ENCODE measurements around the gene CILP2.

The CILP2 gene, protein sequence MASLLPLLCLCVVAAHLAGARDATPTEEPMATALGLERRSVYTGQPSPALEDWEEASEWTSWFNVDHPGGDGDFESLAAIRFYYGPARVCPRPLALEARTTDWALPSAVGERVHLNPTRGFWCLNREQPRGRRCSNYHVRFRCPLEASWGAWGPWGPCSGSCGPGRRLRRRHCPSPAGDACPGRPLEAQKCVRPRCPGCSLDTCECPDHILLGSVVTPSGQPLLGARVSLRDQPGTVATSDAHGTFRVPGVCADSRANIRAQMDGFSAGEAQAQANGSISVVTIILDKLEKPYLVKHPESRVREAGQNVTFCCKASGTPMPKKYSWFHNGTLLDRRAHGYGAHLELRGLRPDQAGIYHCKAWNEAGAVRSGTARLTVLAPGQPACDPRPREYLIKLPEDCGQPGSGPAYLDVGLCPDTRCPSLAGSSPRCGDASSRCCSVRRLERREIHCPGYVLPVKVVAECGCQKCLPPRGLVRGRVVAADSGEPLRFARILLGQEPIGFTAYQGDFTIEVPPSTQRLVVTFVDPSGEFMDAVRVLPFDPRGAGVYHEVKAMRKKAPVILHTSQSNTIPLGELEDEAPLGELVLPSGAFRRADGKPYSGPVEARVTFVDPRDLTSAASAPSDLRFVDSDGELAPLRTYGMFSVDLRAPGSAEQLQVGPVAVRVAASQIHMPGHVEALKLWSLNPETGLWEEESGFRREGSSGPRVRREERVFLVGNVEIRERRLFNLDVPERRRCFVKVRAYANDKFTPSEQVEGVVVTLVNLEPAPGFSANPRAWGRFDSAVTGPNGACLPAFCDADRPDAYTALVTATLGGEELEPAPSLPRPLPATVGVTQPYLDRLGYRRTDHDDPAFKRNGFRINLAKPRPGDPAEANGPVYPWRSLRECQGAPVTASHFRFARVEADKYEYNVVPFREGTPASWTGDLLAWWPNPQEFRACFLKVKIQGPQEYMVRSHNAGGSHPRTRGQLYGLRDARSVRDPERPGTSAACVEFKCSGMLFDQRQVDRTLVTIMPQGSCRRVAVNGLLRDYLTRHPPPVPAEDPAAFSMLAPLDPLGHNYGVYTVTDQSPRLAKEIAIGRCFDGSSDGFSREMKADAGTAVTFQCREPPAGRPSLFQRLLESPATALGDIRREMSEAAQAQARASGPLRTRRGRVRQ

DNA sequence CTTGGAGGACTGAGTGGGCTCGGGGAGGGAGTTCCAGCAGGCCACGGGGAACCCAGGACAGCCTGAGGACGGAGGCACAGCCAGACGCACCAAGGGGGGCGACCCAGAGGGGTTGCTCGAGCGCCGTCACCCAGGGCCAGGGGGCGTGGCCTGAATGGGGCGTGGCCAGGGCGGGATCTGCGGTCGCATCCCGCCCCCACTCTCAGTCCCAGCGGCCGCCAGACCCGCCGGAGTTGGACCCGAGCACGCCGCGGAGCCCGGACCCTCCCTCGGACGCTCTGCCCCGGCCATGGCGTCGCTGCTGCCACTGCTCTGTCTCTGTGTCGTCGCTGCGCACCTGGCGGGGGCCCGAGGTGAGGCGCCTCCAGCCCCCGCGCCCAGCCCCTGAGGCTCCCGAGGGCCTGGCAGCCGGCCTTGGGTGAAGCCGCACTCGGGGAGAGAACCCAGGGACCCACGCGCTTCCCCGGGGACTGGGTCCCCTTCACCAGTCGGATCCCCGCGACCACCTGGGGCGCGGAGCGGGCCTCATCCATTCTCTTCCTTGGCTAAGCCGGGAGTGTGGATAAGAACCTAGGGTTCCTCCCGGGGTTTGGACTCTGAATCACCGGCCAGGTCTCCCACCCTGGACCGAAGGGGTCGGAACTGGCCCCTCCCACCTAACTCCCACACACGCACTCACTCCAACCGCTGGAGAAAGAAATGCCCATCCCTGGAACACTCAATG is at the start of gene CILP2:
CILP2 (plus strand) TSS at position 205 of the 724 bp plus-strand sequence; CDS start at position 290, 85 bp downstream.
- no peak for ATAC-seq
- DNase-seq, result peak; percentile 65

DNA sequence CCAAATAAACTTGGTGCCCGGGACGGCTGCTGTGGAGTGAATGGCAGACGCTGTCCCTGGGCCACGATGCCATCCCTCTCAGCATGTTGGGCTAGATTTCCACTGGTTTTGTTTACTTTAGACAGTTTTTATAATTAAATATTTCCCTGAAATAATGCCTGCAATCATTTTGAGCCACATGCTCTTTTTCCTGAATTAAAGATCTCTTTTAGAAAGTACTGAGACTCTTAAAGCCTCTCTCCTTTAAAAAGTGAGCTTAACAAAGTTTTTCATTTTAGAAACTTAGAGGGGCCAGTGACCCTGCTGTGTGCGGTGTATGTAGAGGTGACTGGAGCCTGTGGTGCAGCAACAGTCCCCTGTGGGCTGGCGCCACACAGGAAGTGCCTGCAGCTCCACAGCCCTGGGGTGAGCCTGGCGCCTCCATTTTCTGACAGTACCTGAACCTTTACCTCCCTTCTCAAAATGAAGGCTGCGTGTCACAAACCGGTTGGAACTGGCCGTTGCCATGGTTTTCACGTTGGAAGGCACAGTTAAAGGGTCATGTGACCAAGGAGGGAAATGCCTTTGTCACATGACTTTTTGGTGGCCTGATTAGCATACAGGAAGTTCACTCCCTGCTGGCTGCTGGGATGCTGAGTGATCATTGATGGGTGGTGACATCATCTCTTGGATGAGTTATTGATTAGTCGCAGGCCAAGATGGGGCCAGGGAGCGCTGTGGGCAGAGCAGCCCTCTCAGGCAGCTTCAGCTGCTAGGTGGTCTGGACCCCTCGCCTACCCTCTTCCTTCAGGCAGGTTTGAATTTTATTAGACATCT is 49.0 kb upstream of the CILP2 start:
- DNase-seq, result peak; percentile 74
- ATAC-seq, result peak; percentile 84

DNA sequence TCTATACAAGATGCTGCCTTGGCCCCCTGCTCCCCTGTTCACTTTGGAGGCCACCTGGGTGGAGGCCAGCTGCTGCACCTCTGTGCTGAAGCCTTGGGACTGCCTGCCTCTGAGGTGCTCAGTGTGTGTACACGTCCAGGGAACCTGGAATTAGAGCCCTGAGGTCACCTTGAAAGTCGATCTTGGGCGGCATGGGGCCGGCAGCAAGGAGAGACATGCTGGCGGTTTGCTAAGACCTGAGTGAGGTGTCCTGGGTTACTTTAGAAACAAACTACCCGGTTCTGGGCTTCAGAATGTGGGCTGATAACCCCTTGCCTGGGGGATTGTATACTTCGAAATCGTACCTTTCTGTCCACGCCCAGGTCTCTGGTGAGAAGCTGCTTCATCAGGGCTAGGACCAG is 48.3 kb upstream of the CILP2 start:
- ATAC-seq (no peak), DNase-seq (no peak)

DNA sequence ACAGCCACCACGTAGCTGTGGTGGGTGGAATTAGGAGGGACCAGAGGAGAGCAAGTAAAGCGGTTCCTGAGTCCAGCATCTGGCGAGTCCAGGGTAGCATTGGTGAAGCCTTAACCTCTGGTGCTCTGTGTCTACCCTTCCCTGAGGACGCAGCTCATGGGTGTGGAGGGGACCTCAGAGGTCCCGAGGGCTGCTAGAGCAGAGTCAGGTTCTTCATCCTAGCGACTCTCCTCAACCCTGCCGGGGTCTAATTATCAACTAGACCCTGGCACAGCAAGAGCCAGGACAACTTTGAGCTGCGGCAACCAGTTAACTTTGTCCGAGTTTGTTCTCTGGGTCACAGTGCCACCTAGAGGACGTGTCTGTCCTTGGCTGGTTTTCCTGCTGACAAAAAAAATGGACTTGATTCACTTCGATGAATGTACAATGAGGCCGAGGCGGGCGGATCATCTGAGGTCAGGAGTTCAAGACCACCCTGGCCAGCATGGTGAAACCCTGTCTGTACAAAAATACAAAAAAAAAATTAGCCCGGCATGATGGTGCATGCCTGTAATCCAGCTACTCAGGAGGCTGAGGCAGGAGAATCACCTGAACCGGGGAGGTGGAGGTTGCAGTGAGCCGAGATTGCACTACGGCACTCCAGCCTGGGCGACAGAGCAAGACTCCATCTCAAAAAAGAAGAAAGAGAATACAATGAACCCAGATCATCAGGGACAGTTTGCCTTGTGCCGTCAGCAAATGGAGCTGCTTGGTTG is 47.7 kb upstream of the CILP2 start:
- peak; percentile 81 for DNase-seq
- peak; percentile 11 for ATAC-seq

DNA sequence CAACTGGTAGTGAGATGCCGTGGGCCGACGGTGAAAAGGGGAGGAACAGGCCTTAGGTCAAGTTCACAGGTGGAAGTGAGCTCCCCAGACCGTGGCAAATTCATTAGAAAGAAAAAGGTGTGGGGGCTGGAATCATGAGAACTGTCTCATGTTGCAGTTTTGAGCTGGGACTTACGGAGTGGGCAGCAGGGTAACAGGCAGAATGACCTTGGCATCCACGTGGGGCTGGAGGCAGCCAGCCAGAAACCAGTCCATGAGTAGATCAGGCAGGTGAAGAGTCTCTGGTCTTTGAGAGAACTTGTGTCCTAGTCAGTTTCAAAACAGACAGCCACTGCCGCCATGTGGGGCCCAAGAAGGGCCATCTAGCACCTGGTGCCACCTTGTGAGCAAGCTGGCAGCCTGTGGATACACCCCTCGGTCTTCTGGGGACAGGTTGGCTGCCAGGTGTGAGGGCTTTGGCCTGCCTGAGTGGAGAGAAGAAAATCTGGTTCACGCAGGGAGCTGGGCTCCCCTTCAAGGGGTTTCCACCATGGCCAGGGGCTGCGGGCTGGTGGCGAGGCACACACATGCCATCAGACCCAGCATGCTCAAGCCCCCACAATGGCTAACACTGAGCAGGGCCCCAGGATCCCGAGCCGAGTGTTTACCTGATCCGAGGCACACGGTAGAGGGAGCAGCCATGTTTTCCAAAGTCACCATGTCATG is 46.6 kb upstream of the CILP2 start:
- DNase-seq, result no peak

DNA sequence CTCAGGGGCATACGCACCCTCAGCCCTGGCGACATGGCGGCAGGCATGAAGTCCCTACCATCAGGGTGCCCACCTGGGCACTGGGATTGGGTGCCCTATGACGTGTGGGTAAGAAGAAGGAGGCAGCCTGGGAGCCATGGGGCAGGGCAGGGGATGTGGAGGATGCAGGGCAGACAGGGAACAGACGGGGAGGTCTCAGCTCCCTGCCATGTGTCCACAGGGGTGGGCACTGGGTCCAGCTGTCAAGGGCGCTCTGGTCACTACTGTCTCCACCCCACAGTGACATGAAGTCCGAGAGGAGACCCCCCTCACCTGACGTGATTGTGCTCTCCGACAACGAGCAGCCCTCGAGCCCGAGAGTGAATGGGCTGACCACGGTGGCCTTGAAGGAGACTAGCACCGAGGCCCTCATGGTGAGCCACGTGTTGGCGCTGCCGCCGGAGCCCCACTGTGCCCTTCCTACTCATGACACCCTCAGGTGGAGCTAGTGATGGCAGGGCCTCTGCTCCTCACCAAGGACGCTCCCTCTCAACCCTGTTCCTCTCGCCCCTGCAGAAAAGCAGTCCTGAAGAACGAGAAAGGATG is 45.9 kb upstream of the CILP2 start:
- ATAC-seq (no peak), DNase-seq (no peak)

More for the DNA sequence above, 46.6 kb upstream of the CILP2 start:
- ATAC-seq, result no peak

DNA sequence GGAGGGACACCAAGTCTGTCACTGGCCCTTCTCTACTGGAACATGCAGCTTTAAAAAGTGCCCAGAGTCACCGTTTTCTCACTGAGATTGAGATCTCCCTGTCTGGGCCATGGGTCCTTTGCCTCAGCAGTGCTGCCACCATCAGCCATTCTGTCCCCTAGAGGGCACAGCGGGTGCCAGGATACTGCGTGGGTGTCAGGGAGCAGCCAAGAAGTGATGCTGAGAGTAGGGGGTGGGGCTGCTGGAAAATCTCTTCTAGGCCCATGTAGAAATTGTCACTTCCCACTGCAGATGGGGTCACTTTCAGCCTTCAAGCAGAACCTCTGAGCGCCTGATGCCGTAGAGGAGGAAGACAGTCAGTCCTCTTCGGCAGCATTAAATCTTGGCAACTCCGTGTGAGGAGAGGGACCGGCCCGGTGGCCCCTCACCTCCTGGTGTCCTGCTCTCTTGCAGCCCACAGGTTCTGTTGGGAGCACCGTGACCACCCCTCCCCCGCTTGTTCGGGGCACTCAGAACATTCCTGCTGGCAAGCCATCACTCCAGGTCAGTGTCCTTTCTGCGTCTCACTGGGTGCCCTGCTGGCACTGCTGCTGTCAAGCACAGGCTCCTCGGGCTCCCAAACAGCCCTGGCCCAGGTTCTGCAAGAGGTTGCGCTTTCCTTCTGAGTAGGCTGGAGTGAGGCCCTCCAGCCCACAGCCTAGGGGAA is 44.1 kb upstream of the CILP2 start:
- DNase-seq (no peak), ATAC-seq (no peak)

DNA sequence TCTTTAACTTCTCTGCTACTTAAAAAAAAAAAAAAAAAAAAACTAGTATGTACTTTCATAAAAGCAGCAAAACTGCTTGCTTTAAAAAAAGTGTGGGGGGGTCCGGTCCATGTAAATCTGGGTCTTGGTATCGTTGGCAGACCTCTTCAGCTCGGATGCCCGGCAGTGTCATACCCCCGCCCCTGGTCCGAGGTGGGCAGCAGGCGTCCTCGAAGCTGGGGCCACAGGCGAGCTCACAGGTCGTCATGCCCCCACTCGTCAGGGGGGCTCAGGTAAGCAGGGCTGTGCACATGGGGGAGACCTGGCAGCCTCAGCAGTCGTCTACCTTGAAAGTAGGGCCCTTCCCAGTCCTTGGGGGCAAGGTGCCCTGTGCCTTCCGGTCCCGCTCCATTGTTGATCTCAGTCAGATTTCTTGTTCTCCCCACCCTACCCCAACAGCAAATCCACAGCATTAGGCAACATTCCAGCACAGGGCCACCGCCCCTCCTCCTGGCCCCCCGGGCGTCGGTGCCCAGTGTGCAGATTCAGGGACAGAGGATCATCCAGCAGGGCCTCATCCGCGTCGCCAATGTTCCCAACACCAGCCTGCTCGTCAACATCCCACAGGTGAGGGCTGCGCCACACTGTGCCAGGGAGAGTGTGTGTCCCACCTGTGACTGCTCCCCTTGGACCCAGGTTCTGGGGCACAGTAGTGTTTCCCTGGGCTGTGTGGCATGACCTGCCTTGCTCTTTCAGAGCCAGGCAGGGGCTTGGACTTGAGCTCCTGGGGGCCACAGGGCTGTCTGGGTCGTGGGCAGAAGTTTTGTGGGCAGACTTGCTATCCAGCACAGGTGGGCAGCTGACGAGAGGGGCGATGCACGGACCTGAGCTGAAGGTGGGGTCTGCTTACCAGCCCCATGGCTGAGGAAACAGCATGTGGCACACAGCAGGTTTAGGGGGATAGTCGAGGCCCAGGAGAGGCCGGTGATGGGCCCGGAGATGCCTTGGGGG is 42.2 kb upstream of the CILP2 start:
- ATAC-seq, result no peak

DNA sequence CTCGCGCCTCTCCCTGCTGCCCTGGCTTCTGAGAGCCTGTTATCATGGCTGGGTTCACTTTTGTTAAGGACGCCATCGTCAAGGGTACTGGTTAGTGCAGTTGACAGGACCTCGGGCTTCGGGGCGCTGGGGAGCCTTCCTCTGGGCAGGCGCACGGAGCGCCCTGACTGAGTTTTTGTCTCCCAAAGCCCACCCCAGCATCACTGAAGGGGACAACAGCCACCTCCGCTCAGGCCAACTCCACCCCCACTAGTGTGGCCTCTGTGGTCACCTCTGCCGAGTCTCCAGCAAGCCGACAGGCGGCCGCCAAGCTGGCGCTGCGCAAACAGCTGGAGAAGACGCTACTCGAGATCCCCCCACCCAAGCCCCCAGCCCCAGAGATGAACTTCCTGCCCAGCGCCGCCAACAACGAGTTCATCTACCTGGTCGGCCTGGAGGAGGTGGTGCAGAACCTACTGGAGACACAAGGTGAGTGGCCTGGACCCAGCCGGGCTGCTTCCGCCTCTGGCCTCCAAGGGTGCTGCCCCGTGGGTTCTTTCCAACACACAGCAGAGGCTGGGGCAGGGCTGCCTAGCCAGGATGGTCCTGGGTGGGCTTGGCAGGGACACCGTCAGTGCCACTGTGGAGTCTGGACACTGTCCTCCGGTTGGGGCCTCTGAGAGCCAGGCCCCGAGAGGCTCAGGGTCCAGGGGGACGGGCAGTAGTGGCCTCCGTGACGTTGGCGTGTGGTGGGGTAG is 39.6 kb upstream of the CILP2 start:
- DNase-seq, result no peak

More for the DNA sequence above, 42.2 kb upstream of the CILP2 start:
- no peak for DNase-seq

DNA sequence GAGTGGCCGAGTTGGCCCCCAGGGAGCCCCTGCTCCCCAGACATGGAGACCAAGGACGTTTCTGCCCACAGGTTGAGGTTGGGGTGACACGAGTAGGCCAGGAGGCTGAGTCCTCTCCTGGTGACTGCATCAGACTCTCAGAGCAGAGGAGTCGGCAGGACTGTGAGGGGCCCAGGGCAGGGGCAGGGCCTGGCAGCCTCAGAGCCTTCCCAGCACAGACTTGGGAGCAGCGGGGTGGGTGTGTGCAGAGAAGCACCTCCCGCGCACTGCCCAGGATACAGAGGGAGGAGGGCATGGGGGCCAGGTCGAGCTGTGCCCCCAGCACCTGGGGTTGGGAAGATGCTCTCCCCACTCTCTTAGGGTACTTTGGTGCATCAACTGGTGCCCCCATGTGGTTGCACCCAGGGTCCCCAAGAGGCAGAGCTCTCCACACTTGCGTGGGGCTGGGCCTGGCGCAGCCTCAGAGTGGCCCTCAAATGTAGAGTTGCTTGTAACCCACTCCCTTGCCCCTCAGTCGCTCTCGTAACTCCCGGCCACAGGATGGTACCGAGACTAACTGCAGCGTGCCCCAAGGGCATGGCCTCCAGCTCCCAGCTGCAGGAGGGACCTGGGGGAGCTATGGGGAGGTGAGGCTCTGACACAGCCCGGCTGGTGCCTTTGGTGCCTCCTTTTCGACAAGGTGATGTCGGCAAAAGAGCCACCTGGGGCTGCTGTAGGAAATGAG is 38.6 kb upstream of the CILP2 start:
- DNase-seq (no peak), ATAC-seq (no peak)

More for the DNA sequence above, 39.6 kb upstream of the CILP2 start:
- no peak for ATAC-seq

DNA sequence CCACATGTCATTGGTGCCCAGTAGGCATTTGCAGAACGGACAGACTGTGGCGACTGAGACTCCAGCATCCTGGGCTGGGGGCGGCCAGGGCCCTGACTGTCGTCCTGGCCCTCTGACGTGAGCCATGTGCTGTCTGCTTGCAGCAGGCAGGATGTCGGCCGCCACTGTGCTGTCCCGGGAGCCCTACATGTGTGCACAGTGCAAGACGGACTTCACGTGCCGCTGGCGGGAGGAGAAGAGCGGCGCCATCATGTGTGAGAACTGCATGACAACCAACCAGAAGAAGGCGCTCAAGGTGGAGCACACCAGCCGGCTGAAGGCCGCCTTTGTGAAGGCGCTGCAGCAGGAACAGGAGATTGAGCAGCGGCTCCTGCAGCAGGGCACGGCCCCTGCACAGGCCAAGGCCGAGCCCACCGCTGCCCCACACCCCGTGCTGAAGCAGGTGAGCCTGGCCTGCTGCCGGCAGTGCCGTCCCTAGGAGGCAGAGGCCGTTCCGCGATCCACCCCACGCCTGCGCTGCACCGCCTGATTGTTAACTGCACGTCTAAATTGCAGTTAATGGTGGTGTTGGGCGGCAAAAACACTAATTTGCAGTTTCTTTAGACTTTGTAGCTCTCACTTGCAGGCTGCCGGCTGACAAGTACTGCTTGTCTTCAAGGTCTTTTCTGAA is 37.0 kb upstream of the CILP2 start:
- DNase-seq, result no peak
- no peak for ATAC-seq

DNA sequence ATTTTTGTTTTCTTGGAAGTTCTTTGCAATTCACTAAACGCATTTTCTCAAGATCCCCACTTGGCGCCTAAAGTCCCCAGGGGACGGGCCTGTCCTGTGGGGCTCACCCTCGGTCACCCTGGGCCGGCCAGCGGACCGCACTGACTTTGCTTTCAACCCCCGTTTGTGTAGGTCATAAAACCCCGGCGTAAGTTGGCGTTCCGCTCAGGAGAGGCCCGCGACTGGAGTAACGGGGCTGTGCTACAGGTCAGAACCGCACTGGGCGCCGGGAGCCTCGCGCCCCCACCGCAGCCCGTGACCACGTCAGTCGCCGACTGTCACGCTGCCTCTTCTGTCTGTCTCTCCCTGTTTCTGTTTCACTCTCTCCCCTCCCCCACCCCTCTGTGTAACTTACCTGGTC is 36.3 kb upstream of the CILP2 start:
- DNase-seq, result no peak
- ATAC-seq, result no peak

DNA sequence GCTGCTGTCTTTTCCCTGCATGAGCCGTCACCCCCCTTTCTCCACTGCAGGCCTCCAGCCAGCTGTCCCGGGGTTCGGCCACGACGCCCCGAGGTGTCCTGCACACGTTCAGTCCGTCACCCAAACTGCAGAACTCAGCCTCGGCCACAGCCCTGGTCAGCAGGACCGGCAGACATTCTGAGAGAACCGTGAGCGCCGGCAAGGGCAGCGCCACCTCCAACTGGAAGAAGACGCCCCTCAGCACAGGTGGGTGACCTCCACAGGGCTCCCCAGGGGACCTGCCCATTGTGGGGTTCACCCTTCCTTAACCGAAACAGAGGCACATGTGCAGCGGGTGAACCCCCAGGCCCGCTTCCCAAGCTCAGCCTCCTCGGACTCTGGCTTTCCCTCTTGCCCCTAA is 35.8 kb upstream of the CILP2 start:
- ATAC-seq (no peak), DNase-seq (no peak)

DNA sequence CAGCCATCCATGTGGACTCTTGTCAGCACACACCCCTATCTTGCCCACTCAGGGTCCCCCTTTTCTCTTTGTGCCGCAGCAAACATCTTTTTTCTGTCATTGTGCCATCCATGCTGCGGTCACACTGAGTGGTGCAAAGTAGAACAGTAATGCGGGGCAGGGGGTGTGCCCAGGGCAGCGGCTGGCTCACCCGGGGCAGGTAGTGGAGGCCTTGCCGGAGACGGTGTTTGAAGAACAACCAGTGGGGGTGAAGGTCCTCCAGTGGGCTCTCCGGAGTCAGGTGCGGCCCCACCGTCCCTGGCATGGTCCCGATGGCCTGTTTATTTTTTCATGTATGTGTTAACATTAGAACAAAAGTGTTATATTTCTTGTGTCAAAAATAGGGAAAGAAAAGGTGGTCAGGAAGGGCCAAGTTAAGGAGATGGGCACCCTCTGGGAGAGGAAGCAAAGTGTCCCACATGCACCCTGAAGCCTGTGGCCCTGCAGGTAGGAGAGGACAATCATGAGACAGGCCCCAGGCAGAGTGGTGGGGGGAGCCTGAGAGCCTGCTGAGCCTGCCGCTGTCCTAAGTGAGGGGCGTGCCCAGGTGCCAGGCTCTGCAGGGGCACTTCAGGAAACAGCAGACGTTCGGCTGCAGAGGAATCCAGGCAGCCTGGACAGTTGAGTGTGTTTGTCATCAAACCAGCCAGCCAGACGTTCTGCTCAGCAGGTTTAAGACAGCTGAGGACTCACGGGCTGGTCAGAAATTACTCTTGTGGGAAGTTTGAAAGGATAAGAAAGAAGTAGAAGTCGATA is 35.1 kb upstream of the CILP2 start:
- DNase-seq (no peak), ATAC-seq (no peak)

All from stimulated activated naive CD8-positive, alpha-beta T cell treated with anti-CD3 and anti-CD28 coated beads, Interleukin-15, Interleukin-2, amounts not matched to agents 100 U/mL and 50 U/mL, for 24 hours (primary cell).